Measurements from ENCODE around the gene S100A14. TPM values are rescaled to one million over a fixed set of nuclear protein-coding genes. Genes with fewer than 3 reads are reported as not detected.
A peak's percentile ranks its signal among the peaks of the same experiment; 100 is the strongest.

The S100A14 gene
- total RNA-seq, 1 experiment from 2014 or later = 252 TPM

DNA sequence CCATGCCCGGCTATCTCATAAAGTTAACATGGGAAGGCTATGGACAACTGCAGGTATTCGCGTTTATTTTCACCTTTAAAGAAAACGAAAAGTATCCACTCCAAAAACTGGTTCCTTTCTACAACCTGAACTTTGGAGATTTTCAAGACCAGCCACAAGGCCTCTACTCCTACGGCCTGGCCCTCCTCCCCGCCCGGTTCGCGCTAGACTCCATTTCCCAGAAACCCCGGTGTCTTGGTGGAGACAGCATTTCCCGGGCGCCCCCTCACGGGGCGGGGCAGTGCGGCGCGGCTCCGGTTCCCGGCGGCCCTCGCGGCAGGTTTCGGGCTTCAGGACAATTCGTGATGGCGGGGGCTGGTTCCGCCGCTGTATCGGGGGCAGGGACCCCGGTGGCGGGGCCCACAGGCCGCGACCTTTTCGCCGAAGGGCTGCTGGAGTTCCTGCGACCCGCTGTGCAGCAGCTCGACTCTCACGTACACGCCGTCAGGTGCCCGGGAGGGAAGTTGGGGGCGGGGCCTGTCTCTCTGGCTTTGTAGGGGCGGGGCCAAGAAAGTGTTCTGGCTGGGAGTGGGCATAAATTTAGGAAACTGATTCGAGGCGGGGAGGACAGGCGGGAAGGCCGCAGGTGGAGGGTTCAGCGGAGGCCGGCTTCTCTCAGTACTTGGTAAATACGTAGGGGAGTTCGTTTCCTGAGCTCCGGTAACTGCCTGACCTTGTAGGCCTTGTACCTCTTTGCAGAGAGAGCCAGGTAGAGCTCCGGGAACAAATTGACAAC lies 42.5 kb upstream of the S100A14 start, which contains the start of gene SNAPIN:
TSS of gene SNAPIN (plus strand) at position 304 of the 775 bp plus-strand sequence. CDS start at position 345, 41 bp downstream.
- ChIA-PET POLR2A (interaction anchor here (0.9 to 1.7 kb wide), 5 partner anchors 10 to 117 kb away, joined by 3 to 8 read pairs (median 3); partner anchors contain the start of genes CHTOP and SLC27A3), RAD21 (ENCODE audit: low non-redundant PET in 1 of 2, low total read pairs in 2 of 2, uncharacterized antibody in 2 of 2, unreplicated experiment in 2 of 2) (no interaction called here), CTCF (interaction anchor here (1.6 kb wide), 1 partner anchor 86 kb away, joined by 5 read pairs; no protein-coding TSS in a partner anchor)
- Histone ChIP-seq H3K79me2 (ENCODE audit: insufficient read depth, low read length) (peaks cover 12% of the 10 kb centered on the region), H3K27ac (ENCODE audit: low read depth, low read length) (peak within 1 kb of the TSS; percentile 80), H3K36me3 (ENCODE audit: control insufficient read depth in 1 of 2, insufficient read depth in 2 of 2, low read length in 2 of 2) (peaks cover 22 to 27% of the 10 kb centered on the region in 2 experiments; a peak in 3 of 4 replicates), H3K4me2 (ENCODE audit: low read length) (peak within 1 kb of the TSS; percentile 79), H3K9ac (ENCODE audit: low read length) (peak within 1 kb of the TSS; percentile 67), H3K4me1 (ENCODE audit: control insufficient read depth in 1 of 2, insufficient read depth in 2 of 2, low read length in 2 of 2) (peaks cover 10 to 22% of the 10 kb centered on the region in 2 experiments; a peak in 3 of 4 replicates), H3K9me2 (ENCODE audit: insufficient read depth) (no peaks in the 10 kb centered on the region), H2AFZ (ENCODE audit: low read depth, low read length, poor library complexity, severe bottlenecking) (no peak within 1 kb of the TSS), H3K9me3 (ENCODE audit: control insufficient read depth in 1 of 2, insufficient read depth in 1 of 2, low read depth in 1 of 2, low read length in 2 of 2) (no peaks in the 10 kb centered on the region), H3K27me3 (ENCODE audit: insufficient read depth, low read length) (no peaks in the 10 kb centered on the region), H3K4me3 (replicated peaks in 1 of 2; ENCODE audit: low read depth in 1 of 2, low read length in 2 of 2) (peak within 1 kb of the TSS; percentile 73 to 88), H4K20me1 (ENCODE audit: insufficient read depth) (no peaks in the 10 kb centered on the region; the same call in 1 of the 2 replicates)
- ATAC-seq (peak; percentile 95), DNase-seq (ENCODE audit: low read depth, low spot score) (peak; percentile 69)
- TSS peak; percentile 72 for BruUV-seq (replicated peaks)
- TF ChIP-seq ZNF274 (IDR thresholded peaks at IDR 0.05; ENCODE audit: low read depth, low read length) (no peak), JUND (IDR thresholded peaks at IDR 0.05) (no peak), ZFX (IDR thresholded peaks at IDR 0.05) (peak; percentile 81), POLR2A (IDR thresholded peaks at IDR 0.05; ENCODE audit: borderline replicate concordance, extremely low read depth, insufficient read depth, insufficient read length) (peak; percentile 38), RAD21 (IDR thresholded peaks at IDR 0.05; ENCODE audit: low read depth) (no peak), EZH2phosphoT487 (IDR thresholded peaks at IDR 0.05; ENCODE audit: borderline replicate concordance) (no peak), TCF7L2 (IDR thresholded peaks at IDR 0.05; ENCODE audit: borderline replicate concordance, extremely low read depth, insufficient read depth, insufficient read length) (no peak), EGR1 (IDR thresholded peaks at IDR 0.05; ENCODE audit: low read depth) (peak; percentile 95), YY1 (IDR thresholded peaks at IDR 0.05; ENCODE audit: extremely low read depth, insufficient replicate concordance, low read depth, low read length) (peak; percentile 84), CBX3 (IDR thresholded peaks at IDR 0.05; ENCODE audit: low read depth) (no peak), SRF (IDR thresholded peaks at IDR 0.05; ENCODE audit: low read depth) (0 out of 2 replicates have a peak, but pooled peaks have one; percentile 19), FOSL1 (IDR thresholded peaks at IDR 0.05; ENCODE audit: low read depth) (no peak), CEBPB (IDR thresholded peaks at IDR 0.05; ENCODE audit: low read depth) (no peak), POLR2AphosphoS5 (IDR thresholded peaks at IDR 0.05; ENCODE audit: low read depth, low read length) (peak; percentile 68), EZH2 (IDR thresholded peaks at IDR 0.05) (no peak), SP1 (IDR thresholded peaks at IDR 0.05; ENCODE audit: low read depth) (peak; percentile 48; the same call in 1 of the 2 replicates), SIN3A (IDR thresholded peaks at IDR 0.05; ENCODE audit: low read depth) (no peak), ELF1 (IDR thresholded peaks at IDR 0.05; ENCODE audit: borderline replicate concordance, low read depth) (peak; percentile 54; the same call in 1 of the 2 replicates)
- TF ChIP-seq, protein P1, sequence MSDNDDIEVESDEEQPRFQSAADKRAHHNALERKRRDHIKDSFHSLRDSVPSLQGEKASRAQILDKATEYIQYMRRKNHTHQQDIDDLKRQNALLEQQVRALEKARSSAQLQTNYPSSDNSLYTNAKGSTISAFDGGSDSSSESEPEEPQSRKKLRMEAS (IDR thresholded peaks at IDR 0.05) = peak; percentile 19; the same call in 1 of the 2 replicates
- TF ChIP-seq, protein P2, sequence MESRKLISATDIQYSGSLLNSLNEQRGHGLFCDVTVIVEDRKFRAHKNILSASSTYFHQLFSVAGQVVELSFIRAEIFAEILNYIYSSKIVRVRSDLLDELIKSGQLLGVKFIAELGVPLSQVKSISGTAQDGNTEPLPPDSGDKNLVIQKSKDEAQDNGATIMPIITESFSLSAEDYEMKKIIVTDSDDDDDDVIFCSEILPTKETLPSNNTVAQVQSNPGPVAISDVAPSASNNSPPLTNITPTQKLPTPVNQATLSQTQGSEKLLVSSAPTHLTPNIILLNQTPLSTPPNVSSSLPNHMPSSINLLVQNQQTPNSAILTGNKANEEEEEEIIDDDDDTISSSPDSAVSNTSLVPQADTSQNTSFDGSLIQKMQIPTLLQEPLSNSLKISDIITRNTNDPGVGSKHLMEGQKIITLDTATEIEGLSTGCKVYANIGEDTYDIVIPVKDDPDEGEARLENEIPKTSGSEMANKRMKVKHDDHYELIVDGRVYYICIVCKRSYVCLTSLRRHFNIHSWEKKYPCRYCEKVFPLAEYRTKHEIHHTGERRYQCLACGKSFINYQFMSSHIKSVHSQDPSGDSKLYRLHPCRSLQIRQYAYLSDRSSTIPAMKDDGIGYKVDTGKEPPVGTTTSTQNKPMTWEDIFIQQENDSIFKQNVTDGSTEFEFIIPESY (IDR thresholded peaks at IDR 0.05; ENCODE audit: extremely low read depth, insufficient replicate concordance, low read length) = no peak
- TF ChIP-seq, protein P3, sequence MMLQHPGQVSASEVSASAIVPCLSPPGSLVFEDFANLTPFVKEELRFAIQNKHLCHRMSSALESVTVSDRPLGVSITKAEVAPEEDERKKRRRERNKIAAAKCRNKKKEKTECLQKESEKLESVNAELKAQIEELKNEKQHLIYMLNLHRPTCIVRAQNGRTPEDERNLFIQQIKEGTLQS (IDR thresholded peaks at IDR 0.05) = no peak
- TF ChIP-seq, protein P4, sequence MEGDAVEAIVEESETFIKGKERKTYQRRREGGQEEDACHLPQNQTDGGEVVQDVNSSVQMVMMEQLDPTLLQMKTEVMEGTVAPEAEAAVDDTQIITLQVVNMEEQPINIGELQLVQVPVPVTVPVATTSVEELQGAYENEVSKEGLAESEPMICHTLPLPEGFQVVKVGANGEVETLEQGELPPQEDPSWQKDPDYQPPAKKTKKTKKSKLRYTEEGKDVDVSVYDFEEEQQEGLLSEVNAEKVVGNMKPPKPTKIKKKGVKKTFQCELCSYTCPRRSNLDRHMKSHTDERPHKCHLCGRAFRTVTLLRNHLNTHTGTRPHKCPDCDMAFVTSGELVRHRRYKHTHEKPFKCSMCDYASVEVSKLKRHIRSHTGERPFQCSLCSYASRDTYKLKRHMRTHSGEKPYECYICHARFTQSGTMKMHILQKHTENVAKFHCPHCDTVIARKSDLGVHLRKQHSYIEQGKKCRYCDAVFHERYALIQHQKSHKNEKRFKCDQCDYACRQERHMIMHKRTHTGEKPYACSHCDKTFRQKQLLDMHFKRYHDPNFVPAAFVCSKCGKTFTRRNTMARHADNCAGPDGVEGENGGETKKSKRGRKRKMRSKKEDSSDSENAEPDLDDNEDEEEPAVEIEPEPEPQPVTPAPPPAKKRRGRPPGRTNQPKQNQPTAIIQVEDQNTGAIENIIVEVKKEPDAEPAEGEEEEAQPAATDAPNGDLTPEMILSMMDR (IDR thresholded peaks at IDR 0.05 in 2 of 3, conservative IDR thresholded peaks at IDR 0.05 in 1 of 3; ENCODE audit: borderline replicate concordance in 1 of 3, insufficient read depth in 1 of 3, low read depth in 2 of 3, low read length in 2 of 3) = no peak
- intact Hi-C loops (cut with micrococcal nuclease) = no loop called here

All from HCT116 (cell line).